GM23248 (cell line): ENCODE data around the gene ZNF331. TPM values are rescaled to one million over a fixed set of nuclear protein-coding genes. Genes with fewer than 3 reads are reported as not detected.

Experiments
- DNase-seq: peaks from one replicate; pipeline ENCODE4 v3.0.0-alpha.2; 2015
- H2AFZ ChIP-seq: fragments of 200-600 bp; sonication (generic); 2 replicates; pipeline ENCODE4 v1.6.1; 2016; ENCODE audit warnings: antibody characterized with exemption
- H3F3A ChIP-seq: fragments of 200-600 bp; sonication (generic); 2 replicates; pipeline ENCODE4 v1.6.1; 2016; ENCODE audit warnings: mild to moderate bottlenecking, antibody characterized with exemption, mixed run types; ENCODE audit not compliant: insufficient read depth
- H3K27ac ChIP-seq: fragments of 200-600 bp; sonication (generic); 2 replicates; pipeline ENCODE4 v1.5.1; 2016; ENCODE audit warnings: mild to moderate bottlenecking
- H3K27me3 ChIP-seq: fragments of 200-600 bp; sonication (generic); replicated peaks from 2 replicates; pipeline ENCODE4 v1.6.1; 2016; ENCODE audit warnings: mild to moderate bottlenecking; ENCODE audit not compliant: insufficient read depth
- H3K36me3 ChIP-seq: fragments of 200-600 bp; sonication (generic); 2 replicates; pipeline ENCODE4 v1.6.1; 2016; ENCODE audit warnings: low read depth, mild to moderate bottlenecking
- H3K4me1 ChIP-seq: fragments of 200-600 bp; sonication (generic); 2 replicates; pipeline ENCODE4 v1.6.1; 2016; ENCODE audit warnings: mild to moderate bottlenecking; ENCODE audit not compliant: insufficient read depth
- H3K4me2 ChIP-seq: fragments of 200-600 bp; sonication (generic); one replicate; pipeline ENCODE4 v1.6.1; 2016; ENCODE audit warnings: mild to moderate bottlenecking; ENCODE audit not compliant: unreplicated experiment
- H3K4me3 ChIP-seq: fragments of 200-600 bp; sonication (generic); 2 replicates; pipeline ENCODE4 v1.5.1; 2016; ENCODE audit warnings: mild to moderate bottlenecking
- H3K79me2 ChIP-seq: fragments of 200-600 bp; sonication (generic); 2 replicates; pipeline ENCODE4 v1.6.1; 2016; ENCODE audit warnings: mild to moderate bottlenecking; ENCODE audit not compliant: insufficient read depth
- H3K9ac ChIP-seq: fragments of 200-600 bp; sonication (generic); 2 replicates; pipeline ENCODE4 v1.6.1; 2016; ENCODE audit warnings: mild to moderate bottlenecking
- H3K9me2 ChIP-seq: fragments of 200-600 bp; sonication (generic); 2 replicates; pipeline ENCODE4 v1.6.1; 2016; ENCODE audit warnings: mixed run types, mild to moderate bottlenecking, moderate library complexity; ENCODE audit not compliant: insufficient read depth
- H3K9me3 ChIP-seq: fragments of 200-600 bp; sonication (generic); one replicate; pipeline ENCODE4 v1.6.1; 2017; ENCODE audit warnings: low read depth
- H4K20me1 ChIP-seq: fragments of 200-600 bp; sonication (generic); 2 replicates; pipeline ENCODE4 v1.6.0; 2016; ENCODE audit not compliant: insufficient read depth
- EZH2 ChIP-seq: fragments of 200-600 bp; sonication (generic); IDR thresholded peaks from 2 replicates; pipeline ENCODE4 v1.6.1; 2018; ENCODE audit warnings: antibody characterized with exemption, mild to moderate bottlenecking; ENCODE audit not compliant: insufficient read depth, poor library complexity, severe bottlenecking
- EZH2phosphoT487 ChIP-seq: fragments of 200-600 bp; sonication (generic); IDR thresholded peaks from 2 replicates; pipeline ENCODE4 v1.6.1; 2018; ENCODE audit warnings: antibody characterized with exemption, moderate library complexity, mild to moderate bottlenecking, low read depth; ENCODE audit not compliant: insufficient read depth
- WGBS, 2 experiments: methylation state at CpG; one replicate each; pipeline ENCODE4 v1.1.6; 2015 to 2017; ENCODE audit warnings: low lambda C conversion rate in 2 of 2, low coverage in 1 of 2; ENCODE audit errors: missing lambda C conversion rate in 2 of 2; 5-methylcytosine and 5-hydroxymethylcytosine counted together
- in situ Hi-C: fragments of 300-500 bp; cut with MboI; formaldehyde crosslinking; loops from 2 replicates; pipeline ENCODE4 v1.15.0; 2020
- polyA plus RNA-seq: library from polyadenylated mRNA; unstranded; fragments of >200 nt; fragmentation: Nextera tagmentation; extraction: Ambion mirVana; gene quantifications from 2 replicates; pipeline ENCODE4 v1.2.1, GENCODE V29; 2016
- total RNA-seq: library from RNA; depleted of rRNA; stranded (reverse); fragments of >200 nt; shearing (Covaris generic); gene quantifications from 2 replicates; pipeline ENCODE4 v1.2.3, GENCODE V29; 2014

The ZNF331 gene
- total and polyA plus RNA-seq, 2 experiments from 2014 or later: 13.9 to 17.0 TPM

GRCh38 chr19:53596056-53596455 is 58.1 kb downstream of the ZNF331 start:
- Histone ChIP-seq H3K9me2 (no peaks in the 10 kb centered on the region), H3K27me3 (no peaks in the 10 kb centered on the region), H3K4me1 (no peaks in the 10 kb centered on the region), H3K4me2 (no peak overlapping the region), H4K20me1 (no peaks in the 10 kb centered on the region), H3K36me3 (no peaks in the 10 kb centered on the region), H3F3A (no peaks in the 10 kb centered on the region), H3K9me3 (no peaks in the 10 kb centered on the region), H3K27ac (no peak overlapping the region), H3K9ac (no peak overlapping the region), H2AFZ (no peak overlapping the region), H3K4me3 (no peak overlapping the region), H3K79me2 (no peaks in the 10 kb centered on the region)
- in situ Hi-C loops: no loop called here
- DNase-seq: no peak
- 25% methylated on average over 9 of the region's 9 CpGs for WGBS, 2 experiments
- TF ChIP-seq EZH2 (no peak), EZH2phosphoT487 (no peak)

DNA sequence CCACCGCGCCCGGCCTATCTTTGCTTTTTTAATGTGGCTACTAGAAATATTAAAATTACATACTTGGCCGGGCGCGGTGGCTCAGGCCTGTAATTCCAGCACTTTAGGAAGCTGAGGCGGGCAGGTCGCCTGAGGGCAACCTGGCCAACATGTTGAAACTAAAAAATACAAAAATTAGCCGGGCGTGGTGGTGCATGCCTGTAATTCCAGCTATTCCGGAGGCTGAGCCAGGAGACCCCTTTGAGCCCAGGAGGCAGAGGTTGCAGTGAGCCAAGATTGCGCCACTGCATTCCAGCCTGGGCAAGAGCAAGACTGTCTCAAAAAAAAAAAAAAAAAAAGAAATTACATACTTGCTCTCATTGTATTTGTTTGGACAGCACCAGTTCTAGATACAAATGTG is 59.1 kb downstream of the ZNF331 start:
- no peak for DNase-seq
- Histone ChIP-seq H3K4me1 (no peaks in the 10 kb centered on the region), H3K79me2 (no peaks in the 10 kb centered on the region), H2AFZ (no peak overlapping the region), H3K9ac (no peak overlapping the region), H3K36me3 (no peaks in the 10 kb centered on the region), H3K9me2 (no peaks in the 10 kb centered on the region), H3K4me3 (no peak overlapping the region), H3K27ac (no peak overlapping the region), H3K4me2 (no peak overlapping the region), H3K9me3 (no peaks in the 10 kb centered on the region), H4K20me1 (no peaks in the 10 kb centered on the region), H3F3A (no peaks in the 10 kb centered on the region), H3K27me3 (no peaks in the 10 kb centered on the region)
- TF ChIP-seq EZH2phosphoT487 (no peak), EZH2 (no peak)
- WGBS, 2 experiments: 54 to 60% methylated on average over 12 of the region's 12 CpGs
- in situ Hi-C loops: no loop called here

GRCh38 chr19:53598361-53598760 is 60.4 kb downstream of the ZNF331 start:
- WGBS, 2 experiments: 28 to 31% methylated on average over 10 of the region's 10 CpGs
- Histone ChIP-seq H3K27me3 (no peaks in the 10 kb centered on the region), H3K36me3 (no peaks in the 10 kb centered on the region)

GRCh38 chr19:53600217-53600616 is 62.3 kb downstream of the ZNF331 start:
- Histone ChIP-seq H3F3A (no peaks in the 10 kb centered on the region), H3K9me3 (no peaks in the 10 kb centered on the region), H4K20me1 (no peaks in the 10 kb centered on the region), H3K4me3 (no peak overlapping the region), H3K9ac (no peak overlapping the region), H3K27ac (no peak overlapping the region), H3K4me2 (no peak overlapping the region), H3K27me3 (no peaks in the 10 kb centered on the region), H3K36me3 (no peaks in the 10 kb centered on the region), H3K4me1 (no peaks in the 10 kb centered on the region), H3K9me2 (no peaks in the 10 kb centered on the region), H3K79me2 (no peaks in the 10 kb centered on the region), H2AFZ (no peak overlapping the region)
- in situ Hi-C loops: no loop called here
- no peak for DNase-seq
- TF ChIP-seq EZH2phosphoT487: no peak
- no peak for TF ChIP-seq EZH2
- WGBS, 2 experiments: 48 to 58% methylated on average over 4 of the region's 4 CpGs

More at GRCh38 chr19:53598361-53598760, 60.4 kb downstream of the ZNF331 start:
- Histone ChIP-seq H3K4me3 (no peak overlapping the region), H3K79me2 (no peaks in the 10 kb centered on the region), H3K9ac (no peak overlapping the region), H3K27ac (no peak overlapping the region), H3F3A (no peaks in the 10 kb centered on the region), H3K9me3 (no peaks in the 10 kb centered on the region), H3K4me2 (no peak overlapping the region), H4K20me1 (no peaks in the 10 kb centered on the region), H2AFZ (no peak overlapping the region), H3K4me1 (no peaks in the 10 kb centered on the region), H3K9me2 (no peaks in the 10 kb centered on the region)
- no peak for DNase-seq
- no peak for TF ChIP-seq EZH2
- TF ChIP-seq EZH2phosphoT487: no peak
- in situ Hi-C loops: no loop called here

GRCh38 chr19:53606031-53606430 is 68.1 kb downstream of the ZNF331 start:
- WGBS, 2 experiments: 54% methylated on average over 15 of the region's 15 CpGs
- TF ChIP-seq EZH2phosphoT487: no peak
- TF ChIP-seq EZH2: no peak
- Histone ChIP-seq H3K36me3 (no peaks in the 10 kb centered on the region), H3F3A (no peaks in the 10 kb centered on the region), H2AFZ (no peak overlapping the region), H4K20me1 (no peaks in the 10 kb centered on the region), H3K27ac (no peak overlapping the region), H3K27me3 (no peaks in the 10 kb centered on the region), H3K9ac (no peak overlapping the region), H3K79me2 (no peaks in the 10 kb centered on the region), H3K4me1 (no peaks in the 10 kb centered on the region), H3K9me2 (no peaks in the 10 kb centered on the region), H3K4me3 (no peak overlapping the region), H3K4me2 (no peak overlapping the region), H3K9me3 (no peaks in the 10 kb centered on the region)
- DNase-seq: no peak
- in situ Hi-C loops: no loop called here
